ENCODE data around the gene SH3BP2. TPM values are rescaled to one million over a fixed set of nuclear protein-coding genes. Genes with fewer than 3 reads are reported as not detected.

The SH3BP2 gene
- polyA plus RNA-seq, 1 donor from 2014 or later, result 87.9 TPM

GRCh38 chr4:2837904-2838496 is 45.1 kb downstream of the SH3BP2 start:
- H3K36me3 ChIP-seq (ENCODE audit: insufficient read depth, low read length), result no peaks in the 10 kb centered on the region
- TF ChIP-seq POLR2AphosphoS5 (IDR thresholded peaks at IDR 0.05), result no peak
- no peak for TF ChIP-seq REST (IDR thresholded peaks at IDR 0.05; ENCODE audit: borderline replicate concordance)
- TF ChIP-seq TAF1 (IDR thresholded peaks at IDR 0.05; ENCODE audit: low read depth), result no peak
- TF ChIP-seq EZH2 (IDR thresholded peaks at IDR 0.05; ENCODE audit: borderline replicate concordance, insufficient read depth, low read length, poor library complexity, severe bottlenecking), result no peak
- TF ChIP-seq EP300 (conservative IDR thresholded peaks at IDR 0.05; ENCODE audit: poor library complexity, severe bottlenecking), result no peak
- no peak for TF ChIP-seq SMC3 (conservative IDR thresholded peaks at IDR 0.05; ENCODE audit: poor library complexity)
- no peak for TF ChIP-seq RAD21 (conservative IDR thresholded peaks at IDR 0.05)
- no peak for TF ChIP-seq CTCF (IDR thresholded peaks at IDR 0.05; ENCODE audit: poor library complexity, severe bottlenecking)
- no peak for TF ChIP-seq MXI1 (conservative IDR thresholded peaks at IDR 0.05; ENCODE audit: poor library complexity, severe bottlenecking)
- H3K4me2 ChIP-seq (ENCODE audit: low read length), result no peak overlapping the region
- no peaks in the 10 kb centered on the region for H3K79me2 ChIP-seq (replicated peaks; ENCODE audit: insufficient read depth, low read length)
- H3K27ac ChIP-seq (ENCODE audit: low read length), result no peak overlapping the region
- H3K9me2 ChIP-seq (ENCODE audit: insufficient read depth, low read length), result no peaks in the 10 kb centered on the region
- no peaks in the 10 kb centered on the region for H4K20me1 ChIP-seq (ENCODE audit: insufficient read depth)
- H3F3A ChIP-seq (ENCODE audit: insufficient read depth, low read length, poor library complexity, severe bottlenecking), result no peaks in the 10 kb centered on the region
- H3K9me3 ChIP-seq (ENCODE audit: low read length), result no peaks in the 10 kb centered on the region
- no peak overlapping the region for H3K4me3 ChIP-seq (ENCODE audit: low read length)
- no peak overlapping the region for H3K9ac ChIP-seq (ENCODE audit: low read length)
- H2AFZ ChIP-seq (ENCODE audit: low read depth, low read length), result no peak overlapping the region
- H3K27me3 ChIP-seq (ENCODE audit: insufficient read depth, low read depth, low read length), result no peaks in the 10 kb centered on the region

GRCh38 chr4:2839060-2839459 is 46.2 kb downstream of the SH3BP2 start:
- Histone ChIP-seq H3K36me3 (ENCODE audit: insufficient read depth, low read length) (no peaks in the 10 kb centered on the region), H3K9me2 (ENCODE audit: insufficient read depth, low read length) (no peaks in the 10 kb centered on the region), H3K4me3 (ENCODE audit: low read length) (no peak overlapping the region), H3K27ac (ENCODE audit: low read length) (no peak overlapping the region), H2AFZ (ENCODE audit: low read depth, low read length) (no peak overlapping the region), H3K9me3 (ENCODE audit: low read length) (no peaks in the 10 kb centered on the region), H3K27me3 (ENCODE audit: insufficient read depth, low read depth, low read length) (no peaks in the 10 kb centered on the region), H3F3A (ENCODE audit: insufficient read depth, low read length, poor library complexity, severe bottlenecking) (no peaks in the 10 kb centered on the region), H4K20me1 (ENCODE audit: insufficient read depth) (no peaks in the 10 kb centered on the region), H3K4me2 (ENCODE audit: low read length) (no peak overlapping the region), H3K9ac (ENCODE audit: low read length) (no peak overlapping the region), H3K79me2 (replicated peaks; ENCODE audit: insufficient read depth, low read length) (no peaks in the 10 kb centered on the region)
- TF ChIP-seq SMC3 (conservative IDR thresholded peaks at IDR 0.05; ENCODE audit: poor library complexity), result no peak
- TF ChIP-seq RAD21 (conservative IDR thresholded peaks at IDR 0.05), result no peak
- TF ChIP-seq EP300 (conservative IDR thresholded peaks at IDR 0.05; ENCODE audit: poor library complexity, severe bottlenecking), result no peak
- no peak for TF ChIP-seq EZH2 (IDR thresholded peaks at IDR 0.05; ENCODE audit: borderline replicate concordance, insufficient read depth, low read length, poor library complexity, severe bottlenecking)
- TF ChIP-seq MXI1 (conservative IDR thresholded peaks at IDR 0.05; ENCODE audit: poor library complexity, severe bottlenecking), result no peak
- no peak for TF ChIP-seq TAF1 (IDR thresholded peaks at IDR 0.05; ENCODE audit: low read depth)
- no peak for TF ChIP-seq POLR2AphosphoS5 (IDR thresholded peaks at IDR 0.05)
- TF ChIP-seq CTCF (IDR thresholded peaks at IDR 0.05; ENCODE audit: poor library complexity, severe bottlenecking), result no peak
- no peak for TF ChIP-seq REST (IDR thresholded peaks at IDR 0.05; ENCODE audit: borderline replicate concordance)

All from neural cell (in vitro differentiated cells).